RWPE2 (cell line): ENCODE data around the gene TNP2.

ENCODE experiments used
- ATAC-seq: fragments of 200-7000 bp; cut with Tn5 transposase; 3 replicates; pipeline ENCODE4 v1.9.1; 2021; ENCODE audit warnings: low read depth
- DNase-seq: peaks from one replicate; pipeline ENCODE4 v3.0.0-alpha.2; 2020; ENCODE audit warnings: low spot score
- H3K27ac ChIP-seq: fragments of 450-650 bp; 2 replicates; pipeline ENCODE4 v1.5.1; 2017; ENCODE audit warnings: mild to moderate bottlenecking; ENCODE audit not compliant: poor library complexity, severe bottlenecking
- H3K27me3 ChIP-seq: fragments of 250-450 bp; sonication (Bioruptor Pico); 2 replicates; pipeline ENCODE4 v1.5.1; 2021; ENCODE audit warnings: mild to moderate bottlenecking, moderate library complexity; ENCODE audit not compliant: insufficient read depth, poor library complexity, severe bottlenecking
- H3K36me3 ChIP-seq: fragments of 250-450 bp; sonication (Bioruptor Pico); 2 replicates; pipeline ENCODE4 v1.5.1; 2020; ENCODE audit warnings: low read depth, mild to moderate bottlenecking, moderate library complexity
- H3K4me1 ChIP-seq: fragments of 250-450 bp; sonication (Bioruptor Pico); 2 replicates; pipeline ENCODE4 v1.5.1; 2021; ENCODE audit warnings: mild to moderate bottlenecking, moderate library complexity; ENCODE audit not compliant: insufficient read depth, poor library complexity, severe bottlenecking
- H3K4me3 ChIP-seq: fragments of 250-450 bp; sonication (Bioruptor Pico); 2 replicates; pipeline ENCODE4 v1.5.1; 2021; ENCODE audit warnings: mild to moderate bottlenecking, moderate library complexity; ENCODE audit not compliant: severe bottlenecking
- H3K9me3 ChIP-seq: fragments of 250-450 bp; sonication (Bioruptor Pico); 2 replicates; pipeline ENCODE4 v1.5.1; 2021; ENCODE audit warnings: mild to moderate bottlenecking, moderate library complexity; ENCODE audit not compliant: severe bottlenecking
- TF ChIP-seq, protein P1 (sequence below): fragments of 450-650 bp; IDR thresholded peaks from one replicate; pipeline ENCODE4 v1.5.1; 2017; ENCODE audit warnings: mild to moderate bottlenecking, moderate library complexity; ENCODE audit not compliant: poor library complexity, severe bottlenecking

TNP2 gene

DNA sequence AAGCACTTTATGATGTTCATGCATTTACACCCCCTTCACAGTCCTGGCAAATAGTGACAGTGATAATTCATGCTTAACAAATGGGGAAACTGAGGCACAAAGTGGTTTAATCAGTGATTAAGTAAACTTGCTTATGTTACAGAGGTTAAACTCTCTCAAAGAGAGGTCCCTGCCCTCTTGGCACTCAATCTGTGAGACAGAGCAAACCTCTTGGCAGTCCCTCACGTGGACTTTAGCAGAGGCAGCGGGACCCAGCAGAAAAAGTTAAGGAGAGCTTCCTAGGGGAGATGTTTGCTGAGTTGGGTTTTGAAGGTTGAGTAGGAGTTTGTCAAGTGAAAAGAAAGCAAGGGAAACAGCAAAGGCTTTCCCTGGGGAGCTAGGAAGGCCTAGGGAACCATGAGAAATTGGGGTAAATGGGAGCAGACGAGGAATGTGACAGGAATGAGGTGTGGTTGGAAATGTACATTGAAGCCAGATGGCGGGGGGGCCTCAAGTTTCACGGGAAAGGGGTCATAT, 23.8 kb downstream of the TNP2 start:
- Histone ChIP-seq H3K9me3 (no peaks in the 10 kb centered on the region), H3K36me3 (no peaks in the 10 kb centered on the region), H3K4me3 (no peak overlapping the region), H3K4me1 (no peaks in the 10 kb centered on the region), H3K27me3 (no peaks in the 10 kb centered on the region), H3K27ac (no peak overlapping the region)
- DNase-seq (no peak), ATAC-seq (no peak)
- TF ChIP-seq, protein P1, sequence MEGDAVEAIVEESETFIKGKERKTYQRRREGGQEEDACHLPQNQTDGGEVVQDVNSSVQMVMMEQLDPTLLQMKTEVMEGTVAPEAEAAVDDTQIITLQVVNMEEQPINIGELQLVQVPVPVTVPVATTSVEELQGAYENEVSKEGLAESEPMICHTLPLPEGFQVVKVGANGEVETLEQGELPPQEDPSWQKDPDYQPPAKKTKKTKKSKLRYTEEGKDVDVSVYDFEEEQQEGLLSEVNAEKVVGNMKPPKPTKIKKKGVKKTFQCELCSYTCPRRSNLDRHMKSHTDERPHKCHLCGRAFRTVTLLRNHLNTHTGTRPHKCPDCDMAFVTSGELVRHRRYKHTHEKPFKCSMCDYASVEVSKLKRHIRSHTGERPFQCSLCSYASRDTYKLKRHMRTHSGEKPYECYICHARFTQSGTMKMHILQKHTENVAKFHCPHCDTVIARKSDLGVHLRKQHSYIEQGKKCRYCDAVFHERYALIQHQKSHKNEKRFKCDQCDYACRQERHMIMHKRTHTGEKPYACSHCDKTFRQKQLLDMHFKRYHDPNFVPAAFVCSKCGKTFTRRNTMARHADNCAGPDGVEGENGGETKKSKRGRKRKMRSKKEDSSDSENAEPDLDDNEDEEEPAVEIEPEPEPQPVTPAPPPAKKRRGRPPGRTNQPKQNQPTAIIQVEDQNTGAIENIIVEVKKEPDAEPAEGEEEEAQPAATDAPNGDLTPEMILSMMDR = no peak

DNA sequence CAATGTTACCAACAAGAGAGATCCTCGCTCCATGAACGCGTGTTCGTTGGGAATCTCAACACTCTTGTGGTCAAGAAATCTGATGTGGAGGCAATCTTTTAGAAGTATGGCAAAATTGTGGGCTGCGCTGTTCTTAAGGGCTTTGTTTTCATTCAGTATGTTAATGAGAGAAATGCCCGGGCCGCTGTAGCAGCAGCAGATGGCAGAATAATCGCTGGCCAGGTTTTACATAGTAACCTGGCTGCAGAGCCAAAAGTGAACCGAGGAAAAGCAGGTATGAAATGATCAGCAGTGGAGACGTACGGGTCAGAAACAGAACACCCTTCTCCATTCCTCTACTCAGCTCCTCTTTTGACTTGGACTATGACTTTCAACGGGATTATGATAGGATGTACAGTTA, 26.5 kb downstream of the TNP2 start:
- Histone ChIP-seq H3K4me3 (no peak overlapping the region), H3K9me3 (no peaks in the 10 kb centered on the region), H3K27me3 (no peaks in the 10 kb centered on the region), H3K27ac (no peak overlapping the region), H3K36me3 (no peaks in the 10 kb centered on the region), H3K4me1 (no peaks in the 10 kb centered on the region)
- ATAC-seq (no peak), DNase-seq (no peak)
- TF ChIP-seq, protein P1 = no peak

GRCh38 chr16:11241480-11242204, 27.5 kb downstream of the TNP2 start:
- Histone ChIP-seq H3K27me3 (no peaks in the 10 kb centered on the region), H3K4me1 (no peaks in the 10 kb centered on the region), H3K4me3 (no peak overlapping the region), H3K9me3 (no peaks in the 10 kb centered on the region), H3K36me3 (no peaks in the 10 kb centered on the region), H3K27ac (no peak overlapping the region)
- ATAC-seq (no peak), DNase-seq (no peak)
- TF ChIP-seq, protein P1 = no peak

DNA sequence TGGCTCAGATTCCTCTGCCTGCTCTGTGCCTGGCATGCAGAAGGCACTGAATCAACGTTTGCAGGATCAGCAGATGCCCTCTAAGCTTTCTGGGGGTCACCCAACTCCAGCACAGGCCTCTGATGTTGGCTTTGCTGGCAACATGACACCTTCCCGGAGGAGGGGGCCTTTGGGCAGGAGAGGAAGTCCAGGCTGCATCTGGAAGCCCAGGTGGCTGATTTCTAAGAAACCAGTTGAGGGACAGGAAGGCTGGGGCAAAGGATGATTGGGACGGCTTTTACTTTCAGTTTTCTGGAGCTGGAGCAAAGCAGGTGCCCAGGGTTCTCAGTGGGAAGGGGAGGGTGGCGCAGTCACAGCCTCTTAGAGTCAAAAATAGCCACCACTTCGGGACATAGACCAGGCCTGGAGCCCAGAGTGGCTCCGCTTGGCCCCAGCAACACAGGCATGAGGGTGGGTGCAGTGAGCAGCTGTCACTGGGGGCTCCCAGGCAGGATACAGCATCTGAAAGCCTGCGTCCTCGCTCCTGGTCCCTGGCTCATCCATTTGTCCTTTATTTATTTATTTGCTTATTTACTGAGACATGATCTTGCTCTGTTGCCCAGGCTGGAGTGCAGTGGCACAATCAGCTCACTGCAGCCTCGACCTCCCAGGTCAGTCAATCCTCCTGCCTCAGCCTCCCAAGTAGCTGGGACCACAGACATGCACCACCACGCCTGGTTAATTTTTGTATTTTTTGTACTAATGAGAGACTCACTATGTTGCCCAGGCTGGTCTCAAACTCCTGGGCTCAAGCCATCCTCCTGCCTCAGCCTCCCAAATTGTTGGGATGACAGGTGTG, 28.3 kb downstream of the TNP2 start:
- no peak for DNase-seq
- H3K27ac ChIP-seq = no peak overlapping the region

More for the DNA sequence above, 28.3 kb downstream of the TNP2 start:
- H3K9me3 ChIP-seq = no peaks in the 10 kb centered on the region
- H3K4me1 ChIP-seq = no peaks in the 10 kb centered on the region
- TF ChIP-seq, protein P1 = no peak
- ATAC-seq = no peak
- H3K4me3 ChIP-seq = no peak overlapping the region
- no peaks in the 10 kb centered on the region for H3K27me3 ChIP-seq
- H3K36me3 ChIP-seq = no peaks in the 10 kb centered on the region
